ENCODE measurements around the gene TAF11L7.
"Not testable (repeated sequence)": the region's sequence is repeated elsewhere in the genome, so short reads cannot be mapped to it uniquely, and the experiment has no call there.

The TAF11L7 gene

DNA sequence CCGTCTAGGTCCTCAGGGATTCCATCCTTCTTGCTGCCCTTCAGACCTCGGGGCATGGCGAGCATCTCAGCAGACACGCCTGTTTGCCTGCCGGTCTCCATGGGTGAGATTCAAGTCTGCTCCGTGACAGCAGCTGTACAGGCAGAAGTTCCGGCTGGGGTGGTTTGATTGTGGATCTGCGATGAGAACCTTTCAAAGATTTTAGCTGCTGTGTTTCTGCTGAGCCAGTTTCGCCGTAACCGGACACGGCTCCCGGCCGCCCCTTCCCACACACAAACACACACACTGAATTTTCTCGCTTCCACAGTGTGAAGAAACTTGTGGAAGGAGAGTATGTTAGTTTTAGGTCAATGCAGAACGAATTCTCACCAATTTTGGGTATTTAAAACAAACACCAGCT lies at the start of gene TAF11L7:
TAF11L7 (minus strand) TSS at position 101 of the 400 bp plus-strand sequence.
- DNase-seq = not testable (repeated sequence)

DNA sequence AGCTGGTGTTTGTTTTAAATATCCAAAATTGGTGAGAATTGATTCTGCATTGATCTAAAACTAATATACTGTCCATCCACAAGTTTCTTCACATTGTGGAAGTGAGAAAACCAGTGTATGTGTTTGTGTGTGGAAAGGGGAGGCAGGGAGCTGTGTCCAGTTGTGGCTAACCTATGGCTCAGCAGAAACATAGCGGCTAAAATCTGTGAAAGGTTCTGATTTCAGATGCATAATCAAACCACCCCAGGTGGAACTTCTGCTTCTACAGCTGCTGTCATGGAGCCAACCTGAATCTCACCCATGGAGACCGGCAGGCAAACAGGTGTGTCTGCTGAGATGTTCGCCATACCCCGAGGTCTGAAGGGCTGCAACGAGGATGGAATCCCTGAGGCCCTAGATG lies 48.6 kb upstream of the TAF11L7 start, which contains the start of gene TAF11L14:
TAF11L14 (plus strand) TSS at position 301 of the 400 bp plus-strand sequence.
- no peak for DNase-seq

DNA sequence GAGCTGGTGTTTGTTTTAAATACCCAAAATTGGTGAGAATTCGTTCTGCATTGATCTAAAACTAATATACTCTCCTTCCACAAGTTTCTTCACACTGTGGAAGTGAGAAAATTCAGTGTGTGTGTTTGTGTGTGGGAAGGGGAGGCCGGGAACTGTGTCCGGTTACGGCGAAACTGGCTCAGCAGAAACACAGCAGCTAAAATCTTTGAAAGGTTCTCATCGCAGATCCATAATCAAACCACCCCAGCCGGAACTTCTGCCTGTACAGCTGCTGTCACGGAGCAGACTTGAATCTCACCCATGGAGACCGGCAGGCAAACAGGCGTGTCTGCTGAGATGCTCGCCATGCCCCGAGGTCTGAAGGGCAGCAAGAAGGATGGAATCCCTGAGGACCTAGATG lies 46.2 kb upstream of the TAF11L7 start, which contains the start of gene TAF11L13:
TAF11L13 (plus strand) TSS at position 301 of the 400 bp plus-strand sequence.
- not testable (repeated sequence) for DNase-seq

DNA sequence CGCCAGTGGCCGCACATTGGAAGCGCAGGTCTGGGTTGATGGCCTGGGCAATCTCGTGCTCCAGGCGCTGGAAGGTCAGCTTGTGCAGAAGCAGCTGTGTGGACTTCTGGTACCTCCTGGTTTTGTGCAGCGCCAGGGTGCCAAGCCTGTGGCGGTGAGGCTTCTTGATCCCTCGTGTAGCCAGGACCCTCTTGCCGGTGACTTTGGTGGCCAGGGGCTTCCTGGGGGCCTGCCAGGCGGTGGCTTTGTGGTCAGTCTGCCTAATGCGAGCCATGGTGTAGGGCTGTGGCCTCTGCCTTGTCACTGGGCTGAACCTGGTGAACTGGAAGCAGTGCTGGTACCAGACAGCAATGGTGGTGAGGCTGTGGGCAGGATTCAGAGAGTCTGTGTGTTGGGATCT lies 40.1 kb upstream of the TAF11L7 start:
- no peak for DNase-seq

DNA sequence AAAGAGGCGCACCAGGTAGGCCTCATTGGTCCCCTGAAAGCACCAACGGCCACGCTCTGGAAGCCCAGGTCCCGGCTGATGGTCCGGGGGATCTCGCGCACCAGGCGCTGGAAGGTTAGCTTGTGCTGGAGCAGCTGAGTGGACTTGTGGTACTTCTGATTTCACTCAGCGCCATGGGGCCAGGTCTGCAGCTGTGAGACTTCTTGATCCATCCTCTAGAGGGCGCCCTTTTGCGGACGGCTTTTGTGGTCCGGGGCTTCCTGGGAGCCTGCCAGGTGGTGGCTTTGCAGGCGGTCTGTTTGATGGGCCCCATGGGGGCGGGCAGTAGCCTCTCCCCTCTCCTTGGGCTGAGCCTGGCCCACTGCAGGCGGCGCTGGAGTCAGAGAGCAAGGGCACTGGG lies 35.1 kb upstream of the TAF11L7 start:
- no peak for DNase-seq

DNA sequence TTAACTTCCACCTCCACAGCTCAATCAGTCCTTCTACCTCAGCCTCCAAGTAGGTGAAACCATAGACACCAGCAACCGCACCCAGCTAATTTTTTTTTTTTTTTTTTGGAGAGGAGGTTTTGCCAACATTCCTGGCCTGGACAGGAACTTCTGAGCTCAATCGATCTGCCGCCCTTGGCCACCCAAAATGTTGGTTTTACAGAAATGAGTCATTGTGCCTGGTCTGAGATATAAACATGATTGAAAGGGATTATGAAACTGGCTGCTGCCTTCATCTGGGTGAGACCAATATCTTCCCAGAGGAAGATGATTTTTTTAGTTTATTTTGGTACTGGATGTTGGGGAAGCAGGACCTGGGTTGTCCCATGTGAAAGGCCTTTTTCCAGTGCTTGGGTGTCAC lies 33.8 kb upstream of the TAF11L7 start:
- no peak for DNase-seq

DNA sequence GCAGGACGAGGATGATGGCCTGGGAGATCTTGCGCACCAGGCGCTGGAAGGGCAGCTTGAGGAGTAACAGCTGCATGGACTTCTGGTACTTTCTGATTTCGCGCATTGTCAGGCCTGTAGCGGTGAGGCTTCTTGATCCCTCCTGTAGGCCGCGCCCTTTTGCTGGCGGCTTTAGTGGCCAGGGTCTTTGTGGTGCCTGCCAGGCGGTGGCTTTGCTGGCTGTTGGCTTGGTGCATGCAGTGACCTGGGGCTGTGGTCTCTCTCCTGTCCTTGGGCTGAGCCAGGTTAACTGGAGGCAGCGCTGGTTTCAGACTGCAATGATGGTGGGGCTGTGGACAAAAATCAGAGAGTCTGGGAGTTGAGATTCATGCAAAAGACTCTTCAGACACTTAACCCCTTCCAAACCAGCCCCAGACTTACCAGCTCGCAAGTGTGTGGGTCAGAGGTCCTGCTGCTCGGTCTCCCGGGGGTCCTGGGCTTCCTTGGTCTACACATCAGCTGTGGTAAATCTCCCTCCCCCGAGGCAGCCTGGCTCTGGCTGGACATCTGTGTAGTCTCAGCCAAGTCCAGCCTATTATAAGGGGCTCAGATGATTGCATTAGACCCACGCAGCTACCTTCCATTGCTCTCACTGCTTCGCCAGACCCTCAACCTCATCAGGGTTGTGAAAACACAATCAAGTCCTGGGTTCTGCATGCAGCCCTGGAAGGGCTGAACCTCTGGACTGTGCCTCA lies 29.5 kb upstream of the TAF11L7 start:
- no peak for DNase-seq

DNA sequence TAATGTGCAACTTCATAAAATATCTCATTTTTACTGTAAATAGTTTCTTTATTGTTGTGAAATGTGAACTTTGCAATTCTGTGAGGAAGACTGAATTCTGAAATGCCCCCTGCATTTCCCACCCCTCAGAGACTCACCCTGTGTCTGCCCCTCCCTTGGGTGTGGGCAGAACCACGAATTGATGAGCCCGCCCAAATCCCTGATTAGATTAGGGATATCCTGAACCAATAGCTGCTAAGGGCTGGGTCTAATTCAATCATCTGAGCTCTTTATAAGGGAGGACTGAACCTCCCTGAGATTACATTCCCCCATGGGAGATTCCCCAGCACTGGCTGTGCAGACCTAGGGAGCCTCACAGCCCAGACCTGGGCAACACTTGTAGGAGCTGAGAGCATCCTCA lies 24.5 kb upstream of the TAF11L7 start, which contains the start of gene TAF11L12:
TAF11L12 (plus strand) TSS at position 301 of the 400 bp plus-strand sequence.
- not testable (repeated sequence) for DNase-seq

DNA sequence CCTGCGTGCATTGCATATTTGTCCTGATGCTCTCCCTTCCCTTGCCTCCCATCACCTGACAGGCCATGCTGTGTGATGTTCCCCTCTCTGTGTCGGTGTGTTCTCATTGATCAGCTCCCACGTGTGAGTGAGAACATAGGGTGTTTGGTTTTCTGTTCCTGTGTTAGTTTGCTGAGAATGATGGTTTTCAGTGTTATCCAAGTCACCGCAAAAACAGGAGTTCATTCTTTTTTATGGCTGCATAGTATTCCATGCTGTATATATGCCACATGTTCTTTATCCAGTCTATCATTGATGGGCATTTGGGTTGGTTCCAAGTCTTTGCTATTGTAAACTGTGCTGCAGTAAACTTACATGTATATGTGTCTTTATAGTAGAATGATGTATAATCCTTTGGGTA lies 21.9 kb upstream of the TAF11L7 start:
- not testable (repeated sequence) for DNase-seq

DNA sequence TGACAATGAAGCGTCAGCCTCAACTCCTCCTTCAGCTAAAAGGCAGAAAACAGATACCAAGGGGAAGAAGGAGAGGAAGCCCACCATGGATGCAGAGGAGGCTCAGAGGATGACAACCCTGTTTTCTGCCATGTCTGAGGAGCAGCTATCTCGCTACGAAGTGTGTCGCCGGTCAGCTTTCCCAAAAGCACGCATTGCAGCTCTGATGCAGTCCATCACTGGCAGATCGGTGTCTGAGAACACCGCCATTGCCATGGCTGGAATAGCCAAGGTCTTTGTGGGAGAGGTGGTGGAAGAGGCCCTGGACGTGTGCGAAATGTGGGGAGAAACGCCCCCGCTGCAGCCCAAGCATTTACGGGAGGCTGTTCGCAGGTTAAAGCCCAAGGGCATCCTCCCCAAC lies 19.4 kb upstream of the TAF11L7 start:
- no peak for DNase-seq

DNA sequence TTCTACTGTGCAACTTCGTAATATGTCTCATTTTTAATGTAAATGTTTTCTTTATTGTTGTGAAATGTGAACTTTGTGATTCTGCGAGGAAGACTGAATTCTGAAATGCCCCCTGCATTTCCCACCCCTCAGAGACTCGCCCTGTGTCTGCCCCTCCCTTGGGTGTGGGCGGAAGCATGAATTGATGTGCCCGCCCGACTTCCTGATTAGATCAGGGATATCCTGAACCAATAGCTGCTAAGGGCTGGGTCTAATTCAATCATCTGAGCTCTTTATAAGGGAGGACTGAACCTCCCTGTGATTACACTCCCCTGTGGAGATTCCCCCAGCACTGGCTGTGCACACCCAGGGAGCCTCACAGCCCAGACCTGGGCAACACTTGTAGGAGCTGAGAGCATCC lies 18.3 kb upstream of the TAF11L7 start, which contains the start of gene TAF11L11:
TAF11L11 (plus strand) TSS at position 304 of the 400 bp plus-strand sequence.
- DNase-seq = not testable (repeated sequence)

DNA sequence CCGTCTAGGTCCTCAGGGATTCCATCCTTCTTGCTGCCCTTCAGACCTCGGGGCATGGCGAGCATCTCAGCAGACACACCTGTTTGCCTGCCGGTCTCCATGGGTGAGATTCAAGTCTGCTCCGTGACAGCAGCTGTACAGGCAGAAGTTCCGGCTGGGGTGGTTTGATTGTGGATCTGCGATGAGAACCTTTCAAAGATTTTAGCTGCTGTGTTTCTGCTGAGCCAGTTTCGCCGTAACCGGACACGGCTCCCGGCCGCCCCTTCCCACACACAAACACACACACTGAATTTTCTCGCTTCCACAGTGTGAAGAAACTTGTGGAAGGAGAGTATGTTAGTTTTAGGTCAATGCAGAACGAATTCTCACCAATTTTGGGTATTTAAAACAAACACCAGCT lies 12.2 kb upstream of the TAF11L7 start, which contains the start of gene TAF11L10:
TAF11L10 (minus strand) TSS at position 101 of the 400 bp plus-strand sequence.
- DNase-seq = not testable (repeated sequence)

DNA sequence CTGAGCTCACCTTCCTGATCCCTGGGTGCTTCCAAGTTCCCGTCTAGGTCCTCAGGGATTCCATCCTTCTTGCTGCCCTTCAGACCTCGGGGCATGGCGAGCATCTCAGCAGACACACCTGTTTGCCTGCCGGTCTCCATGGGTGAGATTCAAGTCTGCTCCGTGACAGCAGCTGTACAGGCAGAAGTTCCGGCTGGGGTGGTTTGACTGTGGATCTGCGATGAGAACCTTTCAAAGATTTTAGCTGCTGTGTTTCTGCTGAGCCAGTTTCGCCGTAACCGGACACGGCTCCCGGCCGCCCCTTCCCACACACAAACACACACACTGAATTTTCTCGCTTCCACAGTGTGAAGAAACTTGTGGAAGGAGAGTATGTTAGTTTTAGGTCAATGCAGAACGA lies 8.7 kb upstream of the TAF11L7 start, which contains the start of gene TAF11L9:
TAF11L9 (minus strand) TSS at position 140 of the 400 bp plus-strand sequence.
- not testable (repeated sequence) for DNase-seq

DNA sequence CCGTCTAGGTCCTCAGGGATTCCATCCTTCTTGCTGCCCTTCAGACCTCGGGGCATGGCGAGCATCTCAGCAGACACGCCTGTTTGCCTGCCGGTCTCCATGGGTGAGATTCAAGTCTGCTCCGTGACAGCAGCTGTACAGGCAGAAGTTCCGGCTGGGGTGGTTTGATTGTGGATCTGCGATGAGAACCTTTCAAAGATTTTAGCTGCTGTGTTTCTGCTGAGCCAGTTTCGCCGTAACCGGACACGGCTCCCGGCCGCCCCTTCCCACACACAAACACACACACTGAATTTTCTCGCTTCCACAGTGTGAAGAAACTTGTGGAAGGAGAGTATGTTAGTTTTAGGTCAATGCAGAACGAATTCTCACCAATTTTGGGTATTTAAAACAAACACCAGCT lies 5.3 kb upstream of the TAF11L7 start, which contains the start of gene TAF11L8:
TAF11L8 (minus strand) TSS at position 101 of the 400 bp plus-strand sequence.
- DNase-seq = not testable (repeated sequence)

Measured in activated naive CD4-positive, alpha-beta T cell treated with anti-CD3 and anti-CD28 coated beads, Interleukin-2, amount 50 U/mL, for 16 hours (primary cell).